GM18907 (cell line): Measurements from ENCODE around the gene PTPRN2.

Experiments
- ATAC-seq: cut with Tn5 transposase; IDR thresholded peaks from one replicate; pipeline ENCODE4 v1.9.1; 2021; ENCODE audit warnings: mild to moderate bottlenecking, moderate library complexity; ENCODE audit not compliant: unreplicated experiment

Gene PTPRN2

DNA sequence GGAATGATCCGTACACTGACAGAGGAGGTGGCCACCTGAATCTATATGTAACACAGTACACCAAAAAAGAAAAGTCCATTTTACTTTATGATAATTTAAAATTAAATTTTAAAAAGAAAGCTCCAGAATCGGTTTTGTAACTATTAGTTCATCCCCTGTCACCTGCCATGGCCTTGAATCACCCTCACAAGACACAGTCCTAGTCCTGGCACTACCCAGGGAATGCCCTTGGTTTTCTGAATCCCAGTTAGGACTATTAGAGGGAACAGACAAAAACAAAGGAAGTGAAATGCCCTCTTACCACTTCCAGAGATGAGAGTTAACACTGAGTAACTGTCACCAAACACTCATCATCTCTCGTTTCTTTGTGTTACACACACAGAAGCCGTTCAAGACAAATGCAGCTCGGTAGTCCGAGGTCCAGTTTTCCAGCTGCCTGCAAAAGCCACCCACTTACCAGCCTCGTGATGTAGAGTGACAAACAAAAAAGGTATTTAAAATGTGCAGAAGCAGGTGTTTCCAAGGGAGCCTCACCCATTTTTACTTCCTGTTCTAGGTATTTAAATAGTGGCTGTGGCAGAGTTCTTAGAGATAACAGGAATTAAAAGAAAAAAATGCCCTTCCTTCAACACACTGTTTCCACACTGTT, 6.1 kb downstream of the PTPRN2 start:
- no peak for ATAC-seq

DNA sequence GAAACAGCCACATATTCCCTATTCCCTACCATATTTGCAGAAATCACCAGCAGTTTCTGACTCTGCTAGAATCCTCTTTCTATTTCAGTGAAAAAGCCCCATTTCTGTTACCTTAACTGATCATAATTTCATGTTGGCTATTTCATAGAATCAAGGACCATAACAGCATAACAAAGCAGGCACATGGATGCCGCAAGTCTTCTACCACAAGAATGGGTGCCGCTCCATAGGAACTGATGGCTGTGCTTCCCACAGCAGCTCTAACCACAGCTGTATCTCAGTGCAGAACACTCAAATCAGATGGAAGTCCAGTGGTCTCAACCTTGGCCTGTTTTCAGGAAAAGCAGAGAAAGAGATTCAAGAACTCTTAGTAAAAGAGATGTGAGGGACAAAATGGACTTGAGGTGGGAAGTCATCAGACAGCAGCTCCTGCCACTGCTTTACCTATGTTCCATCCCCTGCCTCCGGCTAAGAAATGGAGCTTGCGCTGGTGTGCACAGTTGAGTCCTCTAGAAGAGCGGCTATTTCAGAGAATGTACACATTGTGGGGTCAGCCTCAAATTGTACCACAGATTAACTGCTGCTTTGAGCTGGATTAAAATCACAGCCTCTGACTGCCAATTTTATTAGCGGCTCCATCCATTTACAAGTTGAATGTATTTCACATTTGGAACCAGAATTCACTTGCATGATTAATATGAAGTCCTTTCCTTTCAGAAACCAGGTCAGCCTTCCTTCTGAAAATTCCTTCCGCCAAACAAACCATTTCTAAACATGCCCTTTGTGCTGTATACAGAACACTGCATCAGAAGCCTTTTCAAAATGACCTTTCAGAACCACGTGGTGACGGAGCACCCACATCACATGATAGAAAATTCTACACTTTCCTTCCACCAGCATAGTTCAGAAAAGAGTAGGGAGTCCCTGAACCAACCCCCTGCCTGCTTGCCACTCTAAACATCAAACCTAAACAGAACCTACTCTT, 7.7 kb downstream of the PTPRN2 start:
- no peak for ATAC-seq

DNA sequence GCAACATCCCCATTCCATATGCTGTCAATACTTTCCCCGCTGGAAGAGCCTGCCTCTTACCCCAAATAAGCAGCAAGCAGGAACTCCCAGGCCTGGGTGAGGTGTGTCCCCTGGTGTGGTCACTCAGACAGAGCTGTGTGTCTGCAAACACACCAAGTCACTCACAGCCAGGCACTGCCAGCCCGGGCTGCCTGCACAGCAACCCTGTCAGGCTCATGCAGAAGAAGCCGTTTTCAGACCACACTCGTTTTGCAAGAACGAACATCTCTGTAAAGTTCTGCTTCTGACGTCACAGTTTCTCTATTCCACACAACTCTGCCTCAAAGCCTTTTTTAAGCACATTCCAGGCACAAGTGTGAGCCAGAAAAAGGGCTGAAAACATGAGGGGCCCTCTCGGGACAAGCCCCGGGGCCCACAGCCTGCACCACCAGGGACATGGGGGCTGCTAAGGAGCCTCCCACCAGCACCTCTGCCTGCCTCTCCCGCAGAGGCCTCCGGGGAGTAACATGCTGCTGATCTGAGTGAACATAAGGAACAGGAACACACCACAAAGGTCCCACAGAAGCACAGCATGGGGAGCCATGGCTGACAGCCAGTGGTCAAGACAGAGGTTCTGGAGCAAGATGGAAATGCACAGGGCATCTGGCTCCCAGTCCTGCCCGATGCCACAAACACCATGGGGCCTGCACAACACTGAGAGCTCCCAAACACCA, 11.4 kb downstream of the PTPRN2 start:
- no peak for ATAC-seq

DNA sequence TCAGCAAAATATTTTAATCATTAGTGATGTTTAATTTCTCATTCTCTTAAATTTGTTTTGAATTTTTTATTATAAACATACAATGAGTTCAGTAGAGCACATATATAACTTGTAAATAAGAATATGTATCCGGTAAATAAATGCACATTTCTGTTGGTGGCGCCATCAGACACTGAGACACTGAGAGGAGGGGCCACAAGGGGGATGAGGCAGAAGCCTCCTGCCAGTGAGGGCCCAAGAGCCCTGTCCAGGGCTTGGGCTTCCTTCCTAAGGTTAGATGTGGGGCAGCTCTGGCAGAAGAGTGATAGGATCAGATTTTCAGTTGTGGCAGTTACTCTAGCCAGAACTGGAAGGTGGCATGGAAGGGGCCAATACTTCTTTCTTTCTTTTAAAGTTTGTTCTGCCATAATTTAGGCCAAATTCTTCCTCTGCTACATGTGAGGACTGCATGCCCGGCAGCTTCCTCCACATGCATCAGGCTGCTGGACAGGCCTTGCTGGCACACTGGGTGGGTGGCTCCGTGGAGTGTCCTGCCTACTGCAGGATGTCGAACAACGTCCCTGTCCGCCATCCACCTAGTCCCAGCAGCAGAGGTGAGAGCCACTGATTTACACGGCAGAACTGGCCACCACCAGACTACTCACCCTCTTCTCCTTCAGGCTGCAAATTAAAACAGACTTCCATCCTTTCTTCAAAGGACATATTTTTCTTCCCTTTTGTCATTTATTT, 13.2 kb downstream of the PTPRN2 start:
- ATAC-seq = no peak

DNA sequence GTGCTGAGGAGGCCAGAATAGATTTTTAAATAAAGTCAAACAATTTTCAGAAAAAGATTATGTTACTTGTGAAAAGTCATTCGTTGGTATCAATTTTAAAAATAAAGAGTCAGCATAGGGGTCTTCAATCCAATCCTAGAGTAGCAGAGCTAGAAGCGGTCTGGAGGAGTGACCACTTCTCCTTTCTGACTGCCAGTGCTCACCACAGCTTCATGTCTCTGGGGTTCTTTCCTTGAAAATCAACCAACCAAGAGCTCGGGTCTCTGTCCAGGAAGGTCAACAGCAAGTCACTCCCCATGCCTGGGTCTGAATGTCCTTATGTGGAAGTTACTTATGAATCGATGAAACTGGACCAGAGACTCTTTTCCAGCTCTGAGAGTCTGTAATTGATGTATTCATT, 14.3 kb downstream of the PTPRN2 start:
- ATAC-seq = no peak

DNA sequence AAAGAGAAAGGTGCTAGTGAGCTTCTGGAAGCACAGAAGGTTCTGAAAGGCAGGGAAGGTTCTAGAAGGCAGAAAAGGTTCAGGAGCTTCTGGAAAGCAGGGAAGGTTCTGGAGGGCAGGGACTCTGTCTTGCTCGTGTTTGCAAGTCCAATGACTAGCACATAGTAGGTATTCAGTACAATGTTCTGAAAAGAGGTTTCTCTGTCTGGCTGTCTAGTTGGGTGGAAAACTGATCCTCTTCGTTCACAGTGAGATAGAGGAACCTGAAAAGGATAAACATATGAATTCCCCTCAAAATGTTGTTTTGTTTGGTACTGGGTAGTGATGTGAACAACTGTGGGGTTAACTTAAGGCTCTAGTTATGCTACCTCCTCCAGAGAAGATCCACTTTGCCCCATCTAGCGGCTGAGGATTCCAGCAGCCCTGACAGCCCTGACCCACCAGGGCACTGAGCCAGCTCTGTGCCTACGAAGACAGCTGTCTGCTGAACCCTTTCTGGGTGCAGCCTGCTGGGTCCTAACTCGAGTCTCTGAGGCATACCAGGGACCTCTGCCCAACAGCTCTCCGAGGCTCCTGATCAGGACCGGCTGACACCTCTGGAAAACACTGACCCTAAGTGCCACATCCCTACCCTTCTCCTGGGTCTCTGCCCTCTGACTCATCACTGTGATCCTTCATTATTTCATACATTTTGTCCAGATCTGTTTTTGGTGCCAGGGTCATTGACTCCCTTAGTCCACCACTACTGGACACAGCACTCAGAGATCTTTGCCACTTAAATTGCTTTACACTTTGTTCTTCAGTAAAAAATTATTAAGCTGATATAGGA, 15.4 kb downstream of the PTPRN2 start:
- no peak for ATAC-seq

DNA sequence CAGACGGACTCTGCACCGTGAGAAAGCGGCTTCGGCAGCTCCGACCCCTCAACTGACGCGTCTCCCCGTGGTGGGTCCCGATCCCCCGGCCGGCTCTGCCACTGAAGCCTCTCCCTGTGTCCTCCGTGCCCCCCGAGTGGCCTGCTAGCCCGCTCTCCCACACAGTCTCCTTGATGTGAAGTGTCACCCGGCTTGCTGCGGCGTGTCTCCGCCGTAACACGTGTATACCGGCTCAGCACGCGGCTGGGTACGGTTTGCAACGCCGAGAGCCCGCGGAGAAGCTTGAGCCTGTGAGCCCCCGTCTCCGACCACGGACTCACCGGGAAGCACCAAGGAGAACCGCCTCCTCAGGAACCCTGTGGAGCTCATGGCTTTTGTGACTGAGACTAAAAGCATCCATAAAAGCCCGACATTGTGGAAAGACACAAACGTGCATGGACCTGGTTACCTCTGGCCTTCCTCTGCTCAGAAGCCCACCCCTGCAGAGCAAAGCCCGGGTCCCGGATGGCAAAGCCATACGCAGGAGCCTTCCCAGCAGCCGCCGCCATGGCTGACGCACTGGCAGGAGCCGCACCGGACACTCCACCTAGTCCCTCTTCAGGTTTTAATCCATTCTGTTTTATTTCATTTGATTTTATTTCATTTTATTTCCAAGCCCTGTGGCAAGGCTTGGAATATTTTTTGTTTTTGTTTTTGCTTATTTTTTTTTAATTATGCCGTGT, 17.0 kb downstream of the PTPRN2 start:
- ATAC-seq = no peak

DNA sequence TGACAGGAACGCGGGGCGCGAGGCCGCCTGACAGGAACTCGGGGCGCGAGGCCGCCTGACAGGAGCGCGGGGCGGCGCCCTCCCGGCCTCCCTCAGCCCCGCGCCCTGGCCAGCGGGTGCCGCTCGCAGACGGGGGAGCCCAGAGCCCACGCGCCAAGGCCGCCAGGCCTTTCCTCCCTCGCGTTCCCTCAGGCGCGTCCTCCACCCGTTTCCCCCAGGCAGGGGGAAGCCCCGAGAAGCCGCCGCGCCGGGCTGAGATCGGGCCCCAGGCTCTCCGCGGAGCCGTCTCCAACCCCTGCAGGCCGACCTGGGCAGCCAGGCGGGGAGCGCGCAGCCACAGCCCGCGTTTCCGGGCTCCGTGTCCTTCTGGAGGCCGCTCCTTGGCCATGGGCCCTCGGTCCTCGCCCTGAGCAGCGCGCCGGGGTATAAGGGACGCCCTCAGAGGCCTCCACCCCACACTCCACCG, 17.7 kb downstream of the PTPRN2 start:
- no peak for ATAC-seq

DNA sequence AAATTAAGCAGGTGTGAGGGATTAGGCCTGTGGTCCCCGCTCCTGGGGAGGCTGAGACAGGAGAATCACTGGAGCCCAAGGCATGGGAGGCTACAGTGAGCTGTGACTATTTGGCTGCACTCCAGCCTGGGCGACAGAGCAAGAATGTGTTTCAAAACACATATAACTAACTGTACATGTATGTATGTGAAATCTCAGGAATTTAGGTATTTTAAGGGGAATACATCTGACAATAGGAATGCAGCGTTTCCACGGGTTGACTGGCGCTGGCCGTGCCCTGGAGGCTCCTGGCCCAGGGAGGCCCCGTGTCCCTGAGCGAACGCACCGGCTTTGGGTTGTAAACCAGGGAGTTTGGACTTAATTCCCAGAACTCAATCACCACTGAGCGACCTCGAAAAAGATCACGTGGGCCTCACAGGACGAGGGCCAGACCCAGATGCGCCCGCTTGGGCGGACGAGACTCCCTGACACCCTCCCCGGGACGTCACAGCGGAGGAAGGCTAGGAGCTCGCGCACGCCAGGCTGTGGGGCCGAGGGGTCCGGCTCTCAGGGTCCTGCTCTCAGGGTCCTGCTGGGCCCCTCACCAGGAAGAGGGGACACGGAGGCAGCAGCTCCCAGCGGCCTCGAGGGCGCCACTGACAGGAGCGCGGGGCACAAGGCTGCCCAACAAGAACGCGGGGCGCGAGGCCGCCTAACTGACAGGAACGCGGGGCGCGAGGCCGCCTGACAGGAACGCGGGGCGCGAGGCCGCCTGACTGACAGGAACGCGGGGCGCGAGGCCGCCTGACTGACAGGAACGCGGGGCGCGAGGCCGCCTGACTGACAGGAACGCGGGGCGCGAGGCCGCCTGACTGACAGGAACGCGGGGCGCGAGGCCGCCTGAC, 18.4 kb downstream of the PTPRN2 start:
- ATAC-seq = no peak

DNA sequence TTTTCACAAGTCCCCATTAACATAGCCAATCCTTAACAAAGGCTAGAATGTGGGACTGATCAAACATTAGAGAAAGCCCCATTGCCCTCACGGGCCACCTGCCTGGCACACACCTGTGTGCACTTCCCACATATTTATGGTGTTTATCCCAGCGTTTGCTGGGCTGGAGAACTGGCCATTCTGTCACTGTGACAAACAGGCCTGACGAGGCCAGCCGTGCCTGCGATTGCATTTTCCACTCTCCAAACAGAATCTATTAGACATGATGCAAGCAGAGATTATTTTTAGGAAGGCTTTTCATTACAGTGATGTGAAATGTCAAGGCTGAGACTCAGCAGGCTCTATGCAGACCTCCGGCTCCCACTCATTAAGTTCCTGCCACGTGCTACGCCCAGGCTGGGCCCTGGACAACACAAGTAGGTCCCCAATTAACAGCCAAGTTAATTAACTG, 20.4 kb downstream of the PTPRN2 start:
- no peak for ATAC-seq

DNA sequence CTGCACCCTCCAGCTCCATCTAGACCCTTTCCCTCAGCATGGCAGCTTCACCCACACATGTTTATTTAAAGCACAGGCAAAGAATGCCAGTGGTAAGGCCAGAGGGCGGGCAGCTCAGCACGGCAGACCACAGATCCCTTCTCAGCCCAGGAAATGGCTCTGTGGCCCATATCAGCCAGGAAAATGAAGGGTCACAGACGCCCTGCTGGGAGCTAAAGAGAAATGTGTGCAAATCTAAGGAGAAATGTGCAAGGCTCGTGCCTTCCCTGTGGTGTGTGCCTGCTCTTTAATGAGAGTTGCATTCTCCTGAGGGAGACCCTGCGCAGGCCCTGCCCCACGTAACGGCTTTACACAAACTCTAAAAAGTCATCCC, 23.0 kb downstream of the PTPRN2 start:
- no peak for ATAC-seq

DNA sequence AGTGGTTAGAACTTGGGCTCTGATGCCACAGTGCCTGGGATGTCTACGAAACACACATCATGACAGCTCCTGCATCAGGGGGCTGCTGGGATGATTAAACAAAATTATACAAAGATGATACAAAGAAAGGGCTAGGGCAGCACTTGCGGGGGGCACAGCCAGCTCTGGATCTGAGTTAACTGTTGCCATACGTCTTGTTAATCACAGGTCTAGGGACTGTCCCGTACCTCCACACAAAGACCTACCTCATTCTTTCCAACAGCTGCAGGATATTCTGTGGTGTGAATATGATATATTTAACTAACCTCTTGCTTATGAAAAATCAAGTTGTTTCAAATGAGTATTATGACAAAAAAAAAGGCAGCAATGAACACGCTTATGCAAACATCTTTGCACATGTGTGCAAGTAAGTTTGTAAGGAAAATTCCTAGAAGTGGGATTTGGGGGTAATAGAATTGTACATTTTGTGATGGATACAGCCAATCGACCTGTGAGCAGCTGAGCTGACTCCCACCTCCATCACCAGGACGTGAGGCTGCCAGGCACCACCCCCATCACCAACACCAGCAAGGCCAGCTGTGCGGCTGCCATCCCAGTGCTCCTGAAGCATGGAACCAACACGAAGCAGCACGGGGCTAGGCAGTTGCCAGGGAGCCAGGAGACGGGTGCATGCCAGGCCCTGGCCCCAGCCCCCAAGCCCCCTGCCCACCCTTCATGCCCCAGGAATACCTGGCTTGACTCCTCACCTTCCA, 23.5 kb downstream of the PTPRN2 start:
- ATAC-seq = no peak

DNA sequence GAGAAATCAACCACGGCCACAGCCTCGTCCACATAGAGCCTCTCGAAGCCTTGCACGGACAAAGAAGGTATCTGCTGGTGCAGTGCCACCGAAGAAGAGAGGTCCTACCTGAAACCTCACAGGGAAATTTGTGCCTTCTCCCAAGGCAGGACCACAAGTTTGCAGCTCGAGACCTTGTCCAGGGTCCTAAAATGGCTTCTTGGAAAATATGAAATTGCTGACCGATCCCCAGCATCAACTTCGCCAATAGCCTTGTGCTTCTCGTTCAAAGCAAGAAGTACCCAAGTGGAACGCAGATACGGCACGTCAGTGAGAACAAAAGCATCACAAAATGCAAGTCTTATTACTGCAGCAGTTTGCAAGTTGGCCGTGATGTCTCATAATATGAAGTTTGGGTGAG, 24.6 kb downstream of the PTPRN2 start:
- ATAC-seq = no peak

DNA sequence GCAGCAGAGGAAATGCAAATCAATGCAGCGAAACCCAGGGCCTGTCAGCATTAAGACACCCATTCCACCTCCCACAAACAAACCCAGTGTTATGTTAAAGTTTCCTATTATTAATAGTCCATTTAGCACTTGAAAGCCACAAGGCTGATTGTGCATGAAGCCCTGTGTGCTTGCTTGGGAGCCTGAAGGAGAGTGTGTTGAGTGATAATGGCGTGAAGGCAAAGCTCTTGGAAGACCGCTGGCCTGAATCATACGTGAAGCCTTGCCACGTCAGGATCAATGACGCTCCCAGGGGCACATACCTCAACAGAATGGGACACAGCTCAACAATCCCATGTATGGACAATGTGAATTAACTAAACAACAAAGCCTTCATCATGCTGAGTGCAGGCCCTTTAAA, 25.1 kb downstream of the PTPRN2 start:
- no peak for ATAC-seq

DNA sequence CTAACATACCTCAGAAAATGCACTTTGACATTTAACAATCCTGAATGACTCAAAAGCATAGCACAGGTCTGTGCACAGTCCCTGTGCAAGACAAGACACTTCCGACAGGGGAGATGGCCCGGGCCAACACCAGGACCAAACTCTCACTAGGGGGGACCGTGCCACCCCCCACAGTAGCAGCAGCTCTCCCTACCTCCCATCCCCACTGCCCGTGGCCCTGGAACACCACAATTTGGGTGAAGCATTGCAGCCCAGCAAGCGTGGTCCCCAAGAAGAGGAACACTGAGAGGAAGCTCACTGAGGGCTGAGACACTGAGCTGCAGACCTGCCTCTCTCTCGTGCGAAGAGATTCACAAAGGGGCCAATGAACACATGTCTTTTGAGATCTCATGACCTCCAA, 26.0 kb downstream of the PTPRN2 start:
- ATAC-seq = no peak

DNA sequence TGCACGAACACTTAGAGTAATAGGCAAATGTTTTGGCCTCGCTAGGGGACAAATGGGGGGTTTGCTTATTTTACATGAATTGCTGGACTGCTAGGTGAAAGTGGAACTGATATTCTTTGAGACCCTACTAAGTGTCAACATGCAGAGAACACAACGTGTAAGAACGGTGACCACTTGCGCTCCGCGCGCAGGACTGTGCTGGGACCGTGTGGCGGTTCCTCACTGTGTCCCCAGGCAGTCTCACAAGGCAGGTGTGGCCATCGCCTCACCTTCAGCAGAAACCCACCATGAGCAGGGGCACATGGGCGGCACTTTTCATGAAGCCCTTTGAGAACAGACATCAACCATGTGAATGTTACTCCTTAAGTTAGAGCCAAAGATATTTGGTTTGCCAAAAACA, 27.2 kb downstream of the PTPRN2 start:
- ATAC-seq = no peak

DNA sequence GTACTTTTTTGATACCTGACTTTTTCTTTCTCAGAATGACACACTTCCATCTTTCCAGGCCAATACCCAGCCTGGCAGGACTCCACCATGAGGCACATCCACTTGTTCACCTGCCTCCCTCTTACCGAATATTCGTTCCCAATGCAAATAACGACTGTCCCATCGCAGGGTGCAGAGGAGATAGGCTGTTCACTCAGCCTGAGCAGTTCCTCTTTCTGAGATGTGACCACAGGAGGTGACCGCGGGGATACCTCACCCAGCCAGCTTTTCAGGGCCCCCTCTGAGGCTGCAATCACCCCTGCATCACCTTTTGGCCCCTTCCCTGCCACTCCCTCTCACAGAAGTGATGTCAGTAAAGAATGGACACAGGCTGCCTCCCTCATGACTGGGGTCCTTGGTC, 28.3 kb downstream of the PTPRN2 start:
- ATAC-seq = no peak

DNA sequence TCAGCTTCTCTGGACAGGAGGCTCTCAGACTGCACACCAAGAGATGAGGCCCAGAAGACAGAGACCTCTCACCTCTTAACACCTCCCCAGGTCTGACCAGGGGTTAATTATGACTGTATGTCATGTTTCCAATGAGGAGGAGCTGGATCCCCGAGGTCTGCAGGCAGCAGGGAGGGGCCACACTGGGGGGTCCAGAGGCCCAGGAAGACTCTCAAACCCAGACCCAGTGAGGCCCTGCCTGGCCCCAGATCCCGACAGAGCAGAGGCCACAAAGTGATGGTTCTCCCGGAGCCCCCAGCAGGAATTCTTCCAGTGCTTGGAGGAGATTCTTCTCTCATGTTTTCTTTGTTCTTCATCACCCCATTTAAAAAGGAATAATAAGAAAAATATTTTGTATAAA, 28.8 kb downstream of the PTPRN2 start:
- ATAC-seq = no peak
